ENCODE data around the gene ALDH3A1.

The ALDH3A1 gene

GRCh38 chr17:19730843-19731242 lies 17.3 kb downstream of the ALDH3A1 start:
- Histone ChIP-seq H3K4me3 (IDR thresholded peaks at IDR 0.05; ENCODE audit: insufficient read depth, low read depth, low read length) (no peak overlapping the region), H3K9ac (no peak overlapping the region), H4K20me1 (ENCODE audit: insufficient read depth) (no peaks in the 10 kb centered on the region), H3K4me1 (ENCODE audit: low read depth, poor library complexity, severe bottlenecking) (no peaks in the 10 kb centered on the region), H3K36me3 (ENCODE audit: insufficient read depth) (no peaks in the 10 kb centered on the region), H2AFZ (ENCODE audit: low read depth) (no peak overlapping the region), H3K79me2 (ENCODE audit: insufficient read depth, low read depth) (no peaks in the 10 kb centered on the region), H3K27me3 (ENCODE audit: insufficient read depth, low read depth) (no peaks in the 10 kb centered on the region), H3K4me2 (no peak overlapping the region), H3K27ac (no peak overlapping the region)
- TF ChIP-seq, protein P1, sequence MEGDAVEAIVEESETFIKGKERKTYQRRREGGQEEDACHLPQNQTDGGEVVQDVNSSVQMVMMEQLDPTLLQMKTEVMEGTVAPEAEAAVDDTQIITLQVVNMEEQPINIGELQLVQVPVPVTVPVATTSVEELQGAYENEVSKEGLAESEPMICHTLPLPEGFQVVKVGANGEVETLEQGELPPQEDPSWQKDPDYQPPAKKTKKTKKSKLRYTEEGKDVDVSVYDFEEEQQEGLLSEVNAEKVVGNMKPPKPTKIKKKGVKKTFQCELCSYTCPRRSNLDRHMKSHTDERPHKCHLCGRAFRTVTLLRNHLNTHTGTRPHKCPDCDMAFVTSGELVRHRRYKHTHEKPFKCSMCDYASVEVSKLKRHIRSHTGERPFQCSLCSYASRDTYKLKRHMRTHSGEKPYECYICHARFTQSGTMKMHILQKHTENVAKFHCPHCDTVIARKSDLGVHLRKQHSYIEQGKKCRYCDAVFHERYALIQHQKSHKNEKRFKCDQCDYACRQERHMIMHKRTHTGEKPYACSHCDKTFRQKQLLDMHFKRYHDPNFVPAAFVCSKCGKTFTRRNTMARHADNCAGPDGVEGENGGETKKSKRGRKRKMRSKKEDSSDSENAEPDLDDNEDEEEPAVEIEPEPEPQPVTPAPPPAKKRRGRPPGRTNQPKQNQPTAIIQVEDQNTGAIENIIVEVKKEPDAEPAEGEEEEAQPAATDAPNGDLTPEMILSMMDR (conservative IDR thresholded peaks at IDR 0.05; ENCODE audit: low read depth, low read length) = no peak

- H3K27ac ChIP-seq = no peak overlapping the region
- H4K20me1 ChIP-seq (ENCODE audit: insufficient read depth) = no peaks in the 10 kb centered on the region
These were observed 18.2 kb downstream of the ALDH3A1 start for GRCh38 chr17:19729900-19730299.

GRCh38 chr17:19728084-19728495 lies 20.0 kb downstream of the ALDH3A1 start:
- Histone ChIP-seq H3K36me3 (ENCODE audit: insufficient read depth) (no peaks in the 10 kb centered on the region), H4K20me1 (ENCODE audit: insufficient read depth) (no peaks in the 10 kb centered on the region), H3K4me3 (IDR thresholded peaks at IDR 0.05; ENCODE audit: insufficient read depth, low read depth, low read length) (no peak overlapping the region), H3K27me3 (ENCODE audit: insufficient read depth, low read depth) (no peaks in the 10 kb centered on the region), H2AFZ (ENCODE audit: low read depth) (no peak overlapping the region), H3K79me2 (ENCODE audit: insufficient read depth, low read depth) (no peaks in the 10 kb centered on the region), H3K4me2 (no peak overlapping the region), H3K27ac (no peak overlapping the region), H3K9ac (no peak overlapping the region), H3K4me1 (ENCODE audit: low read depth, poor library complexity, severe bottlenecking) (no peaks in the 10 kb centered on the region)
- TF ChIP-seq, protein P1 (conservative IDR thresholded peaks at IDR 0.05; ENCODE audit: low read depth, low read length) = no peak

More at GRCh38 chr17:19729900-19730299, 18.2 kb downstream of the ALDH3A1 start:
- Histone ChIP-seq H3K4me3 (IDR thresholded peaks at IDR 0.05; ENCODE audit: insufficient read depth, low read depth, low read length) (no peak overlapping the region), H3K36me3 (ENCODE audit: insufficient read depth) (no peaks in the 10 kb centered on the region), H3K9ac (no peak overlapping the region), H3K79me2 (ENCODE audit: insufficient read depth, low read depth) (no peaks in the 10 kb centered on the region), H3K27me3 (ENCODE audit: insufficient read depth, low read depth) (no peaks in the 10 kb centered on the region), H3K4me2 (no peak overlapping the region), H3K4me1 (ENCODE audit: low read depth, poor library complexity, severe bottlenecking) (no peaks in the 10 kb centered on the region), H2AFZ (ENCODE audit: low read depth) (no peak overlapping the region)
- TF ChIP-seq, protein P1 (conservative IDR thresholded peaks at IDR 0.05; ENCODE audit: low read depth, low read length) = no peak

GRCh38 chr17:19727501-19728078 lies 20.5 kb downstream of the ALDH3A1 start:
- no peak overlapping the region for H3K27ac ChIP-seq
- TF ChIP-seq, protein P1 (conservative IDR thresholded peaks at IDR 0.05; ENCODE audit: low read depth, low read length) = no peak
- H3K36me3 ChIP-seq (ENCODE audit: insufficient read depth) = no peaks in the 10 kb centered on the region
- H4K20me1 ChIP-seq (ENCODE audit: insufficient read depth) = no peaks in the 10 kb centered on the region
- H3K27me3 ChIP-seq (ENCODE audit: insufficient read depth, low read depth) = no peaks in the 10 kb centered on the region
- H3K4me1 ChIP-seq (ENCODE audit: low read depth, poor library complexity, severe bottlenecking) = no peaks in the 10 kb centered on the region
- H3K9ac ChIP-seq = no peak overlapping the region
- H3K79me2 ChIP-seq (ENCODE audit: insufficient read depth, low read depth) = no peaks in the 10 kb centered on the region
- no peak overlapping the region for H3K4me2 ChIP-seq
- no peak overlapping the region for H3K4me3 ChIP-seq (IDR thresholded peaks at IDR 0.05; ENCODE audit: insufficient read depth, low read depth, low read length)
- no peak overlapping the region for H2AFZ ChIP-seq (ENCODE audit: low read depth)
